ACC112 (cell line): ENCODE results near the gene MYT1.

Experiments
- H2AFZ ChIP-seq: fragments of 200-600 bp; sonication (generic); one replicate; pipeline ENCODE4 v1.6.0; 2017; ENCODE audit warnings: antibody characterized with exemption, low read length; ENCODE audit not compliant: unreplicated experiment
- H3K27ac ChIP-seq: fragments of 200-600 bp; sonication (generic); 2 replicates; pipeline ENCODE4 v1.5.1; 2014; ENCODE audit warnings: low read depth, mild to moderate bottlenecking, antibody characterized with exemption, low read length, moderate library complexity
- H3K27me3 ChIP-seq: fragments of 200-600 bp; sonication (generic); 2 replicates; pipeline ENCODE4 v1.6.1; 2014; ENCODE audit warnings: mild to moderate bottlenecking, antibody characterized with exemption, low read length, moderate library complexity, mixed read lengths; ENCODE audit not compliant: insufficient read depth
- H3K36me3 ChIP-seq: fragments of 200-600 bp; sonication (generic); 2 replicates; pipeline ENCODE4 v1.6.1; 2016; ENCODE audit warnings: mild to moderate bottlenecking, antibody characterized with exemption, low read length, moderate library complexity, mixed read lengths; ENCODE audit not compliant: insufficient read depth
- H3K4me1 ChIP-seq: fragments of 200-600 bp; sonication (generic); one replicate; pipeline ENCODE4 v1.6.1; 2016; ENCODE audit warnings: low read length, mixed read lengths; ENCODE audit not compliant: insufficient read depth, unreplicated experiment, control insufficient read depth
- H3K4me3 ChIP-seq: fragments of 200-600 bp; sonication (generic); 2 replicates; pipeline ENCODE4 v1.5.1; 2014; ENCODE audit warnings: mild to moderate bottlenecking, low read depth, low read length
- H3K79me2 ChIP-seq: fragments of 200-600 bp; sonication (generic); one replicate; pipeline ENCODE4 v1.6.0; 2016; ENCODE audit warnings: low read length; ENCODE audit not compliant: control insufficient read depth, unreplicated experiment, insufficient read depth

Gene MYT1

GRCh38 chr20:64149141-64149540 is 15.1 kb upstream of the MYT1 start:
- Histone ChIP-seq H3K4me3 (no peak overlapping the region), H3K27me3 (no peaks in the 10 kb centered on the region), H3K36me3 (no peaks in the 10 kb centered on the region), H3K27ac (no peak overlapping the region), H3K79me2 (no peaks in the 10 kb centered on the region), H2AFZ (no peak overlapping the region), H3K4me1 (no peaks in the 10 kb centered on the region)

GRCh38 chr20:64149809-64150560 is 14.3 kb upstream of the MYT1 start:
- Histone ChIP-seq H3K79me2 (no peaks in the 10 kb centered on the region), H3K27me3 (no peaks in the 10 kb centered on the region), H2AFZ (no peak overlapping the region), H3K27ac (no peak overlapping the region), H3K4me1 (no peaks in the 10 kb centered on the region), H3K4me3 (no peak overlapping the region), H3K36me3 (no peaks in the 10 kb centered on the region)

- H2AFZ ChIP-seq = no peak overlapping the region
- no peak overlapping the region for H3K27ac ChIP-seq
- no peaks in the 10 kb centered on the region for H3K4me1 ChIP-seq
- H3K4me3 ChIP-seq = no peak overlapping the region
- no peaks in the 10 kb centered on the region for H3K79me2 ChIP-seq
- no peaks in the 10 kb centered on the region for H3K36me3 ChIP-seq
- no peaks in the 10 kb centered on the region for H3K27me3 ChIP-seq
These were observed 13.3 kb upstream of the MYT1 start for GRCh38 chr20:64150756-64151632.

GRCh38 chr20:64151633-64152530 is 12.4 kb upstream of the MYT1 start:
- no peak overlapping the region for H2AFZ ChIP-seq
- H3K79me2 ChIP-seq = no peaks in the 10 kb centered on the region
- H3K27me3 ChIP-seq = no peaks in the 10 kb centered on the region
- no peak overlapping the region for H3K27ac ChIP-seq
- H3K4me3 ChIP-seq = no peak overlapping the region
- no peaks in the 10 kb centered on the region for H3K36me3 ChIP-seq
- H3K4me1 ChIP-seq = no peaks in the 10 kb centered on the region

GRCh38 chr20:64152906-64153305 is 11.3 kb upstream of the MYT1 start:
- Histone ChIP-seq H3K4me1 (no peaks in the 10 kb centered on the region), H3K79me2 (no peaks in the 10 kb centered on the region), H2AFZ (no peak overlapping the region), H3K27me3 (no peaks in the 10 kb centered on the region), H3K27ac (no peak overlapping the region), H3K4me3 (no peak overlapping the region), H3K36me3 (no peaks in the 10 kb centered on the region)

GRCh38 chr20:64153410-64153809 is 10.8 kb upstream of the MYT1 start:
- Histone ChIP-seq H3K79me2 (no peaks in the 10 kb centered on the region), H2AFZ (no peak overlapping the region), H3K27ac (no peak overlapping the region), H3K27me3 (no peaks in the 10 kb centered on the region), H3K36me3 (no peaks in the 10 kb centered on the region), H3K4me3 (no peak overlapping the region), H3K4me1 (no peaks in the 10 kb centered on the region)

- no peaks in the 10 kb centered on the region for H3K27me3 ChIP-seq
These were observed 10.2 kb upstream of the MYT1 start for GRCh38 chr20:64153861-64154589.

GRCh38 chr20:64154590-64155257 is 9.5 kb upstream of the MYT1 start:
- Histone ChIP-seq H3K4me3 (no peak overlapping the region), H3K4me1 (no peaks in the 10 kb centered on the region), H2AFZ (no peak overlapping the region), H3K27ac (no peak overlapping the region), H3K79me2 (no peaks in the 10 kb centered on the region), H3K27me3 (no peaks in the 10 kb centered on the region), H3K36me3 (no peaks in the 10 kb centered on the region)

More at GRCh38 chr20:64153861-64154589, 10.2 kb upstream of the MYT1 start:
- Histone ChIP-seq H3K4me3 (no peak overlapping the region), H3K79me2 (no peaks in the 10 kb centered on the region), H3K4me1 (no peaks in the 10 kb centered on the region), H2AFZ (no peak overlapping the region), H3K27ac (no peak overlapping the region), H3K36me3 (no peaks in the 10 kb centered on the region)

GRCh38 chr20:64155258-64156135 is 8.8 kb upstream of the MYT1 start:
- Histone ChIP-seq H3K27ac (no peak overlapping the region), H2AFZ (no peak overlapping the region), H3K79me2 (no peaks in the 10 kb centered on the region), H3K27me3 (peaks cover 5% of the 10 kb centered on the region), H3K4me1 (no peaks in the 10 kb centered on the region), H3K4me3 (no peak overlapping the region), H3K36me3 (no peaks in the 10 kb centered on the region)
